ENCODE measurements around the gene GRN. TPM values are rescaled to one million over a fixed set of nuclear protein-coding genes. Genes with fewer than 3 reads are reported as not detected.
A peak's percentile ranks its signal among the peaks of the same experiment; 100 is the strongest.

GRN gene
- total RNA-seq, 1 experiment from 2014 or later = 206 TPM

DNA sequence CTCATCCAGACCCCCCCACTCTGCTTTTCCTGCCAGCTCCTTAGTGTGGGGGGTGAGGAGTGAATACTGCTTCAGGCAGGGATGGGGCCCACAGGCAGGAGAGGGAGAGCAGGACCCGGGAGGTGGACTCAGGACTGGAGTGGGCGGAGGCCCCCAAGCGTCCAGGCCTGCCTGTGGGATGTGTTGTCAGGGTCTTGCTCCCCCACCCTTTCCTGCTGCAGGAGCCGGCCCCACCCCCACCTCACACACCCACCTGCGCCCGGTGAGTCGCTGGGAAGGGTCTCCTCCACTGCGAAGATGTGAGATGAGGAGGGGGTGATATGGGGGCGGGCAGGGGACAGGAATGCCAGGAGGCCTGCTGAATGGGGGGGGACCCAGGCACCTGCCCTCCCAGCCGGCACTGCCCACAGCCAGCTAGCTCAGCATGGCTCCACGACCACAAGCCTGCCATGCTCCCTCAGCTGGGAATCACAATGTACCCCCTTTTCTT is 17.4 kb downstream of the GRN start:
- DNase-seq (ENCODE audit: low read depth, low spot score) (no peak), ATAC-seq (peak; percentile 9; the same call in 1 of the 2 replicates)
- H3K27ac ChIP-seq (ENCODE audit: low read depth, low read length) = no peak overlapping the region

More for the DNA sequence above, 17.4 kb downstream of the GRN start:
- Histone ChIP-seq H3K9ac (ENCODE audit: low read length) (peak overlapping the region; percentile 74), H3K27me3 (ENCODE audit: insufficient read depth, low read length) (no peaks in the 10 kb centered on the region), H3K4me3 (replicated peaks in 1 of 2; ENCODE audit: low read depth in 1 of 2, low read length in 2 of 2) (peak overlapping the region; percentile 60 to 75), H4K20me1 (ENCODE audit: insufficient read depth) (no peaks in the 10 kb centered on the region), H2AFZ (ENCODE audit: low read depth, low read length, poor library complexity, severe bottlenecking) (no peak overlapping the region), H3K4me1 (ENCODE audit: control insufficient read depth in 1 of 2, insufficient read depth in 2 of 2, low read length in 2 of 2) (peaks cover 7 to 27% of the 10 kb centered on the region in 2 experiments; a peak in 3 of 4 replicates), H3K36me3 (ENCODE audit: control insufficient read depth in 1 of 2, insufficient read depth in 2 of 2, low read length in 2 of 2) (no peaks in the 10 kb centered on the region), H3K79me2 (ENCODE audit: insufficient read depth, low read length) (no peaks in the 10 kb centered on the region), H3K9me2 (ENCODE audit: insufficient read depth) (no peaks in the 10 kb centered on the region), H3K9me3 (ENCODE audit: control insufficient read depth in 1 of 2, insufficient read depth in 1 of 2, low read depth in 1 of 2, low read length in 2 of 2) (no peaks in the 10 kb centered on the region), H3K4me2 (ENCODE audit: low read length) (peak overlapping the region; percentile 93)
- ChIA-PET RAD21 (ENCODE audit: low non-redundant PET in 1 of 2, low total read pairs in 2 of 2, uncharacterized antibody in 2 of 2, unreplicated experiment in 2 of 2) (no interaction called here), POLR2A (no interaction called here), CTCF (interaction anchor here (1.0 to 2.1 kb wide), 9 partner anchors 14 to 424 kb away, joined by 3 to 12 read pairs (median 6); partner anchors contain the start of genes GRN and HROB)
- no TSS peak for BruUV-seq (replicated peaks)
- TF ChIP-seq POLR2AphosphoS5 (IDR thresholded peaks at IDR 0.05; ENCODE audit: low read depth, low read length) = no peak
- no peak for TF ChIP-seq EGR1 (IDR thresholded peaks at IDR 0.05; ENCODE audit: low read depth)
- TF ChIP-seq, protein P1, sequence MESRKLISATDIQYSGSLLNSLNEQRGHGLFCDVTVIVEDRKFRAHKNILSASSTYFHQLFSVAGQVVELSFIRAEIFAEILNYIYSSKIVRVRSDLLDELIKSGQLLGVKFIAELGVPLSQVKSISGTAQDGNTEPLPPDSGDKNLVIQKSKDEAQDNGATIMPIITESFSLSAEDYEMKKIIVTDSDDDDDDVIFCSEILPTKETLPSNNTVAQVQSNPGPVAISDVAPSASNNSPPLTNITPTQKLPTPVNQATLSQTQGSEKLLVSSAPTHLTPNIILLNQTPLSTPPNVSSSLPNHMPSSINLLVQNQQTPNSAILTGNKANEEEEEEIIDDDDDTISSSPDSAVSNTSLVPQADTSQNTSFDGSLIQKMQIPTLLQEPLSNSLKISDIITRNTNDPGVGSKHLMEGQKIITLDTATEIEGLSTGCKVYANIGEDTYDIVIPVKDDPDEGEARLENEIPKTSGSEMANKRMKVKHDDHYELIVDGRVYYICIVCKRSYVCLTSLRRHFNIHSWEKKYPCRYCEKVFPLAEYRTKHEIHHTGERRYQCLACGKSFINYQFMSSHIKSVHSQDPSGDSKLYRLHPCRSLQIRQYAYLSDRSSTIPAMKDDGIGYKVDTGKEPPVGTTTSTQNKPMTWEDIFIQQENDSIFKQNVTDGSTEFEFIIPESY (IDR thresholded peaks at IDR 0.05; ENCODE audit: extremely low read depth, insufficient replicate concordance, low read length) = no peak
- TF ChIP-seq RAD21 (IDR thresholded peaks at IDR 0.05; ENCODE audit: low read depth) = no peak
- TF ChIP-seq SRF (IDR thresholded peaks at IDR 0.05; ENCODE audit: low read depth) = no peak
- TF ChIP-seq JUND (IDR thresholded peaks at IDR 0.05) = no peak
- no peak for TF ChIP-seq POLR2A (IDR thresholded peaks at IDR 0.05; ENCODE audit: borderline replicate concordance, extremely low read depth, insufficient read depth, insufficient read length)
- no peak for TF ChIP-seq ELF1 (IDR thresholded peaks at IDR 0.05; ENCODE audit: borderline replicate concordance, low read depth)
- no peak for TF ChIP-seq CBX3 (IDR thresholded peaks at IDR 0.05; ENCODE audit: low read depth)
- TF ChIP-seq MAX (IDR thresholded peaks at IDR 0.05) = no peak
- TF ChIP-seq YY1 (IDR thresholded peaks at IDR 0.05; ENCODE audit: extremely low read depth, insufficient replicate concordance, low read depth, low read length) = no peak
- no peak for TF ChIP-seq CEBPB (IDR thresholded peaks at IDR 0.05; ENCODE audit: low read depth)
- TF ChIP-seq ATF3 (IDR thresholded peaks at IDR 0.05) = no peak
- TF ChIP-seq EZH2phosphoT487 (IDR thresholded peaks at IDR 0.05; ENCODE audit: borderline replicate concordance) = no peak
- TF ChIP-seq FOSL1 (IDR thresholded peaks at IDR 0.05; ENCODE audit: low read depth) = no peak
- no peak for TF ChIP-seq ZFX (IDR thresholded peaks at IDR 0.05)
- TF ChIP-seq REST (IDR thresholded peaks at IDR 0.05; ENCODE audit: low read depth) = no peak
- TF ChIP-seq SP1 (IDR thresholded peaks at IDR 0.05; ENCODE audit: low read depth) = no peak
- intact Hi-C loops (cut with micrococcal nuclease) = loop anchor here (10.0 kb wide), 1 partner anchor 458 kb away; the partner anchor contains the start of gene MPP2

All from HCT116 (cell line).